Measurements from ENCODE around the gene IL4R. TPM values are rescaled to one million over a fixed set of nuclear protein-coding genes. Genes with fewer than 3 reads are reported as not detected.
"Not testable (repeated sequence)": the region's sequence is repeated elsewhere in the genome, so short reads cannot be mapped to it uniquely, and the experiment has no call there.

IL4R gene
- total RNA-seq, 4 donors from 2014 or later: 19.2 to 43.3 (median 39.3) TPM

DNA sequence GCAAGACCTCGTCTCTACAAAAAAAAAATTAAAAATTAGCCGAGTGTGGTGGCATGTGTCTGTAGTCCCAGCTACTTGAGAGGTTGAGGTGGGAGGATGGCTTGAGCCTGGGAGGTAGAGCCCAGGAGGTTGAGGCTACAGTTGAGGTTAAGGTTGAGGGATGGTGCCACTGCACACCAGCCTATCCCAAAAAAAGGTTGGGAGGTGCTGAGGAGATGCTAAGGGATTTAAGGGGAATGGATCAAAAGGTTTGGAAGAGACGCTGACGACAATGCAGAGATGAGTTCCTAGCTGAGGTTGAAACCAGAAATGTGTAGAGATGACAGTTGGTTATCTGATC, 40.5 kb upstream of the IL4R start:
- no peak for TF ChIP-seq POLR2A (IDR thresholded peaks at IDR 0.05)
- TF ChIP-seq EP300 (IDR thresholded peaks at IDR 0.05): no peak
- TF ChIP-seq, protein P1, sequence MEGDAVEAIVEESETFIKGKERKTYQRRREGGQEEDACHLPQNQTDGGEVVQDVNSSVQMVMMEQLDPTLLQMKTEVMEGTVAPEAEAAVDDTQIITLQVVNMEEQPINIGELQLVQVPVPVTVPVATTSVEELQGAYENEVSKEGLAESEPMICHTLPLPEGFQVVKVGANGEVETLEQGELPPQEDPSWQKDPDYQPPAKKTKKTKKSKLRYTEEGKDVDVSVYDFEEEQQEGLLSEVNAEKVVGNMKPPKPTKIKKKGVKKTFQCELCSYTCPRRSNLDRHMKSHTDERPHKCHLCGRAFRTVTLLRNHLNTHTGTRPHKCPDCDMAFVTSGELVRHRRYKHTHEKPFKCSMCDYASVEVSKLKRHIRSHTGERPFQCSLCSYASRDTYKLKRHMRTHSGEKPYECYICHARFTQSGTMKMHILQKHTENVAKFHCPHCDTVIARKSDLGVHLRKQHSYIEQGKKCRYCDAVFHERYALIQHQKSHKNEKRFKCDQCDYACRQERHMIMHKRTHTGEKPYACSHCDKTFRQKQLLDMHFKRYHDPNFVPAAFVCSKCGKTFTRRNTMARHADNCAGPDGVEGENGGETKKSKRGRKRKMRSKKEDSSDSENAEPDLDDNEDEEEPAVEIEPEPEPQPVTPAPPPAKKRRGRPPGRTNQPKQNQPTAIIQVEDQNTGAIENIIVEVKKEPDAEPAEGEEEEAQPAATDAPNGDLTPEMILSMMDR (IDR thresholded peaks at IDR 0.05): no peak
- Histone ChIP-seq H3K4me3 (no peak overlapping the region), H3K9me3 (no peaks in the 10 kb centered on the region), H3K27me3 (no peaks in the 10 kb centered on the region), H3K27ac (no peak overlapping the region), H3K4me1 (peaks cover 0 to 6% (median 2%) of the 10 kb centered on the region in 4 donors), H3K36me3 (no peaks in the 10 kb centered on the region)
- WGBS, 2 donors: 91 to 92% methylated on average over 4 of the region's 4 CpGs
- no peak for DNase-seq (ENCODE audit: low spot score in 2 of 2)

DNA sequence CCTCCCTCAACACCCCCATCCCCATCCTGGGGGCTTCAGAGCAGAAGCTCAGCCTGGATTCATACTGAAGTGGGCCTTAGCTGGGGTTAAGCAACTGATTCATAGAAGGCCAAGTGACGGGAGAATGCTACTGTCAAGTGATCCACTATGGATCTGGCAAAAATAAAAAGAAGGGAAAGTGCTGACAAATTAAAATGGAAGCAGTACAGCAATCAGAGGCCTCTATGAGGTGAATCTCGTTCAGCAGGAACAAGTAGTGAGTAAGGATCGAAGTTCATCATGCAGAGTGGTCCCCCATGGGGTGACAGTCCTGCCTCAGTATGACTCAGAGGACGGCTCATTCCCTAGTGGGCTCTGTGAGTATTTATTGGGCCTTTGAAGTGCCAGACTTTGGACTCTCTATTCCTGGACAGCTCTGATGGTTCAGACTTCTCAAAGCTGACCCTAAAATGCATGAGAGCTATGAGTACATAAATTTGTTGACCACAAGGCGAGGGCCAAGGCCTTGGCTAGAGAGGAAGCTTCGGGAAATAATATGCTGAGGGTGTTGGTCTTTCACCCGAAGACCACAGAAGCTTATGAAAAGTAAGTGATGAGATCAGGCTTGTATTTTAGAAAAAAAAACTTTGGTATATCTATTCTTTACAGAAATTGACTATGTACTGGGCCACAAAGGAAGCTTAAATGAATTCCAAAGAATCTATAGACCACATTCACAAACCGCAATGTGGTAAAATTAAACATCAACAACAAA, 39.9 kb upstream of the IL4R start:
- Histone ChIP-seq H3K4me3 (no peak overlapping the region), H3K27me3 (no peaks in the 10 kb centered on the region), H3K9me3 (no peaks in the 10 kb centered on the region), H3K27ac (no peak overlapping the region), H3K4me1 (peaks cover 0 to 6% (median 2%) of the 10 kb centered on the region in 4 donors), H3K36me3 (no peaks in the 10 kb centered on the region)
- 64 to 73% methylated on average over 8 of the region's 8 CpGs for WGBS, 2 donors
- no peak for DNase-seq (ENCODE audit: low spot score in 2 of 2)
- TF ChIP-seq, protein P1 (IDR thresholded peaks at IDR 0.05): peak in 1 of 5 experiments; percentile 4
- TF ChIP-seq POLR2A (IDR thresholded peaks at IDR 0.05): no peak

DNA sequence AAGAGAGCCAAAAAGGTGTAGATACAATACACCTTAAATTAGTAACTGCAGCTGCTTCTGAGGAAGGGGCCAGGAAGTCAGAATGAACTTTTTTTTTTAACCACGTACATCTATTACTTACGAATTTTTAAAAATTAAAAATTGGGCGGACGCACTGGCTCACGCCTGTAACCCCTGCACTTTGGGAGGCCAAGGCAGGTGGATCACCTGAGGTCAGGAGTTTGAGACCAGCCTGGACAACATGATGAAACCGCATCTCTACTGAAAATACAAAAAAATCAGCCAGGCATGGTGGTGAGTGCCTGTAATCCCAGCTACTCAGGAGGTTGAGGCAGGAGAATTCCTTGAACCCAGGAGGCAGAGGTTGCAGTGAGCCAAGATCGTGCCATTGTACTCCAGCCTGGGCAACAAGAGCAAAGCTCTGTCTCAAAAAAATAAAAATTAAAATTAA, 39.3 kb upstream of the IL4R start:
- H3K36me3 ChIP-seq; H3K4me3 ChIP-seq; H3K9me3 ChIP-seq; H3K27ac ChIP-seq; DNase-seq (ENCODE audit: low spot score in 2 of 2); H3K27me3 ChIP-seq; H3K4me1 ChIP-seq: not testable (repeated sequence)
- 86 to 90% methylated on average over 7 of the region's 7 CpGs for WGBS, 2 donors

DNA sequence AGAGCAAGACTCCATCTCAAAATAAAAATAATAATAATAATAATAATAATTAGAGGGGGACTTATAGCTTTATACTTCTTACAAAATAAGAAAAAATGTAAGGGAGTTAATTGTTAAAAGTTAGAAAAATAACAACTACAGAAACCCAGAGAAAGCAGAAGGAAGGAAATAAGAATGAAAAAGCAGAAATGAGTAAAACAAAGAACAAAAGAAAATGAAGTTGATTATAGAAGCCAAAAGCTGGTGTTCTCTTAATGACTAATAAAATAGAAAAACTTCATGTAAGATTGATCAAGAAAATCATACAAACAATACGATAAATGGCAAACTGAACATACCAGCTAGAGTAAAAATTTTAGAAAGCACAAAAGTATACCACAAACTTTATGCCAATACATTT, 38.4 kb upstream of the IL4R start:
- H3K4me3 ChIP-seq: no peak overlapping the region
- no peak overlapping the region for H3K27ac ChIP-seq
- no peaks in the 10 kb centered on the region for H3K36me3 ChIP-seq
- H3K4me1 ChIP-seq: no peaks in the 10 kb centered on the region
- H3K9me3 ChIP-seq: no peaks in the 10 kb centered on the region
- H3K27me3 ChIP-seq: no peaks in the 10 kb centered on the region
- WGBS, 2 donors: 76 to 83% methylated on average over 1 of the region's 1 CpG
- no peak for DNase-seq (ENCODE audit: low spot score in 2 of 2)
- no peak for TF ChIP-seq POLR2A (IDR thresholded peaks at IDR 0.05)
- TF ChIP-seq, protein P1 (IDR thresholded peaks at IDR 0.05): no peak
- TF ChIP-seq EP300 (IDR thresholded peaks at IDR 0.05): no peak

DNA sequence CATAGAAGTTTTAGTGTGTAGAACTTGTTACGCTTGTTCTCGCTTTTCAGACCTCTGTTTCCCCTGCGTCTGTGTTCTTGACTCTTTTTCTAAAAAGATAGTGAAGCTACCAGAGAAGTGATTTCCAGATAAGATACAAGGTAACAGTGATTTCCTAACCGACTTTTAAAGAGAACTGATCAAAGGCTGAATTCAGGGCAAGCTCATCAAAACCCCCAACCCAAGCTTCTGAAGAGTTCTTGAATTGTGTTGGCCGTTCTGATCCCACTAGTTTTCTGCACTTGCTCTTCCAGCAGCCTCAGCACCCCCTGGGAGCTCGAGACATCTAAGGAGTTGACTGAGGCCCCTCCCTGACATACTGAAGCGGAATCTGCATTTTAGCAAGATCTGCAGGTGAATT, 32.5 kb upstream of the IL4R start:
- TF ChIP-seq, protein P1 (IDR thresholded peaks at IDR 0.05): no peak
- TF ChIP-seq POLR2A (IDR thresholded peaks at IDR 0.05): no peak
- TF ChIP-seq EP300 (IDR thresholded peaks at IDR 0.05): no peak
- no peaks in the 10 kb centered on the region for H3K27me3 ChIP-seq
- H3K27ac ChIP-seq: no peak overlapping the region
- no peak for DNase-seq (ENCODE audit: low spot score in 2 of 2)
- H3K4me3 ChIP-seq: no peak overlapping the region
- WGBS, 2 donors: 62 to 68% methylated on average over 7 of the region's 7 CpGs
- H3K9me3 ChIP-seq: no peaks in the 10 kb centered on the region
- H3K4me1 ChIP-seq: no peaks in the 10 kb centered on the region
- no peaks in the 10 kb centered on the region for H3K36me3 ChIP-seq
